Activated CD4-positive, alpha-beta T cell treated with anti-CD3 and anti-CD28 coated beads, Interleukin-10, Interleukin-2, amounts not matched to agents 100 ng/mL and 50 ng/mL, durations not matched to agents 16 hours and 8 hours (primary cell): ENCODE results near the gene AFF2.

ENCODE experiments used
- DNase-seq: peaks from one replicate; pipeline ENCODE4 v3.0.0-alpha.2; 2020

The AFF2 gene

DNA sequence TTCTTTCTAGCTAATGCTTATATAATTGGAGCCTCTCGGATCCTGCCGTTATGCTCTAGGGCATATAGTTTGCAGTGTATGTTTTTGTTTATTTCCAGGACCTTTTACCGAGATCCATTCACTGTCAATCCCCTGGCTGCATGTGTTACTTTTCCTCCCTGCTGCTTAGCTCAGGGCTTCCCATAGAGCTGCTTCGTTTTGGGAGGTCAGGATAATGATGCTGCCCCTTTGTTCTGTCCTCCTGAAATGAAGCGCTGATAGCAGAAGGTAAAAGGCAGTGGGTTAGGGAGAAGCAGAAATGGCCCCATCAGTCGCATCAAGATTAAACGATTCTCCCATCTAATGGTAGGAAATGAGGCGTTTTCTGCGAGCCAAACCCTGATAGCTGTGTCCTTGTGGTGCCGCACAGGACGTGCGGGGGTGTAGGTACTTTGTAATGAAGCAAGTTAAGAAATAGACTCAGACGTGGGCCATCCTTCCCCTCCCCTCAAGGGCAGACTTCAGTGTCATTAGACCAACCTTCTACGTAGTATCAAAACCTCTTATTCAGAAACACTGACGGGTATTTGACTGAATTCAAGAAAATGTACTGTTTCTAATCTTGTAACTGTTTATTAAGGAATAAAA, 37.3 kb downstream of the AFF2 start:
- no peak for DNase-seq

DNA sequence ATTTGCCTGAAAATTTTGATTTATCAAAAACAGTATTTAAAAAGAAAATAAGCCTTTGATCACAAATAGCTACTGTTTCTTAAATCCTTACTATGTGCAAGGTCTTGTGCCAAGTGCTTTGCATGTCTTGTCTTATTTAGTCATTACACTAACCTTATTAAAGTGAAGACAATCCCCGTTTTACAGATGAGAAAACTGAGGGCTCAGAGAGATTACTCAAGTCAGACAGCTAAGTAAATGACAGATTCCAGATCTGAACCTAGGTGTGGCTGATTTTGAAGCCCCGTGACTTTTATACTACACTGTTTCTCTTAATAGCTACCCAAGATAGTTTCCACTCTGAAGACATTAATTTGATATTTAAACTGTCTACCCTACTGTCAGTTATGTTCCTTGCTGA, 38.2 kb downstream of the AFF2 start:
- no peak for DNase-seq

DNA sequence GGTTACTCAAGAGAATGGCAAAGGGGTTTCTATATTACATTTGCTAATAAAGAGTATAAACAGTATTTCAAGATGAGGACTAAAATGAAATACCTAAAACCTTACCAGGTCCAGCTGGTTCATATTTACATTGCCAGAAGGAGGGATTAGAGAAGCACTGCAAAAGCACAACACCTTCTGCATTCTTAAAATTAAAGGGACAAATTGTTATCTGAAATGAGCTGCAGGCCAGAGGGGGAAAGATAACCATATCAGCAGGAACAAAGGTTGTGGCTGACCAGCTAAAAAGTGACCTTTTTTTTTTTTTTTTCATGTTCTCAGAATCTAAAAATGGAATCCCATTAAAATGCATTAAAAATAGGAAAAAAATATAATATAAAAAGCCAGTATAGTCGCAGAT, 39.7 kb downstream of the AFF2 start:
- DNase-seq = no peak

DNA sequence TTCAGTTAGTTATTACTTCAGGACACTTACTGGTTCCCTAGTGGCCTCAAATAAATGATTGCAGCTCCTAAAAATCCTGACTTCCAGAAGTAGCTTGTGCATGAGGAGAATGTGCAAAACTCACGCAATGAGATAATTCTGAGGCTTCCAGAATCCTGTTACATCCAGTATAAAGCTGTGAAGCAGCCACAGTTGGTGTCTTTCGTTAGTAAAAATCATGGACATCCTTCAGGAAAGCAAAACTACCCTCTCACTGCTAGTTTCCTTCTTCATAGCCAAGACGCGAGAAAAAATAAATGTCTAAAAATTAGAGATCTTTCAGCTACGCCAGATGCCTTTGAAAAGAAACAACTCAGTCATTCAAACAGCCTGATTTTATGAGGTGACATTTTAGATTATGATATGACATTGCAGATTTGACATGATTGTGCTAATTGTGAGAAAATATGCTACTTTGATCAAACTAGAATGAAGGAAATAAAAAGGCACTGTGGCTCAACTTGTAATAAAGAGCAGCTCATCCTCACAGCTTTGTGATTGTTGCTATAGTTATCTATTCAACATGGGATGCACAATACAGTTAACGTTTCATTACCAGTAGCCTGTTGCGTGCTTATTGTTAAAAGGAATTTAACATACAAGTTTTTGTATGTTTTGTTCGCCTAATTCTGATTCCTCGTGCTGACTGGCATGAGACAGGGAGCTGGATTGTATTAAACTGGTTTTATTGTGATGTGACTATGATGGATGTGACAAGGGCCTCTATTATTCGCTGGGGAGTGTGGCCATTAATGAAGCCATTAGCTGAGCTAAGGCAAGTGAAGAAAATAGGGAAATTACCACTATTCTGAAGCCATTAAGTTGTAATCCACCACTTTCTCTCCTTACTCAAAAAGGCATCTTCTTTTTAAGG, 40.5 kb downstream of the AFF2 start:
- no peak for DNase-seq

DNA sequence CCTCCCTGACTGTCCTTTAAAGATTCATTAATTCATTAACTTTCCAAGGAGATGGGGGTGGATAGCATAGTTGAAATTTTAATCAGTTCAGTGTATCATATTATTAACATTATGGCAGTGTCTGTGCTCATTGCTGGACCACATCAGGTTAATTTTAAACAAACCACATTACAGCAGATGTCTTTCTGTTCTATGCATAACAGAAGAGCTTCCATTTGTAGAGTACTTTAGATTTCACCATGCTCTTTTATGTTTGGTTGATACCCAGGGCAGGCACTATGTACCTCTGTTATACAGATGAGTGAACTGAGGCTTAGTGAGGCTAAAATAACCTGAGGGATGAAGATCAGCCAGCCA, 41.1 kb downstream of the AFF2 start:
- no peak for DNase-seq

DNA sequence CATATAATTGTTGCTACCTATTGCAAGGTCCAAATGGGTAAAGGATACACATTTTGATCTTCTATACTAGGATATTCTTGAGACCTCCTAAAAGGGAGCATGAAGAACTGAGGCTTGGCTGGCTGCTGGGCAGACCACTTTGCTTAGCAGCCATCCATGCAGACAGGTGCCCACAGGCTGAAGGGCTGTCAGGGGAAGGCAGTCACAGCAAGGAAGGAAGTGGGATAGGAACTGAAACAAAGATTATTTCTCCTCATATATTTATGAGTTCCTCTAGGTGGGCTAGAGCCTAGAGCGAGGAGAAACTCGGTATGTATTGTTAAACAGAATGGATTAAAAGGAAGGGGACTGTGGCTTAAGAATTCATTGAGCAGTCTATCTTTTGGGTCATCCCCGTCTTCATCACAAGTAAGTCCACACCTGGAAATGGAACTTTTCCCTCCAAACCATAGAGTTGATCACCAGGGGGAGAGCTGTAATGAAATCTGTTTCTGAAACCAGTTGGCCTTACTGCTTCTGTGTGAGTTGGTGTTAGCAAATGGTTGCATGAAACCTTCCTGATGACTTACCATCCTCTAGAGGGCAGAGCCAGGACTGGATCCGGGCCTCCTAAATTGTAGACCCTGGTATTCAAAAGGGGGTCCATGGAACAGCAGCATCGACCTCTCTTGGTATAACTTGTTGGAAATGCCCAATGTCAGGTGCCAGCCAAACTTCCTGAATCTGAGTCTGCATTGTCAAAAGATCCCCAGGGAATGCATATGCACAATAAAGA, 42.3 kb downstream of the AFF2 start:
- DNase-seq = no peak

DNA sequence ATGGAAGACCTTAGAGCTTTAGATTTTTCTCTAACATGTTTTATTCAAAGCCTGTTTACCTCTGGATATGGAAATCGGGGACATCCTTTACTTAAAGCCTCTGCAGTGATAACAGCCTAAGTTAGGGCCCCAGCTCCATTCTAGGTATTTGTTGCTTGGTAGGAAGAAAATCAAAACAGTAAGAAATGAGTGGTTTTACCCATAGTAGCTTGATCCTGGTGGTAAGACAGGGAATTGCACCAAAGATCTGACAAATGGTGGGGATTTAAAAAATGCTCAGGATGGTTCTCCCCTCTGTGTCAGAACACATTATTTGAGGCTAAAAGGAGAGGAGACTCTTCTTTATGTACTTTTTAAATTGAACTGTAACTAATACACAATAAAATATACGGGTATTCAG, 52.4 kb downstream of the AFF2 start:
- DNase-seq = peak; percentile 0

DNA sequence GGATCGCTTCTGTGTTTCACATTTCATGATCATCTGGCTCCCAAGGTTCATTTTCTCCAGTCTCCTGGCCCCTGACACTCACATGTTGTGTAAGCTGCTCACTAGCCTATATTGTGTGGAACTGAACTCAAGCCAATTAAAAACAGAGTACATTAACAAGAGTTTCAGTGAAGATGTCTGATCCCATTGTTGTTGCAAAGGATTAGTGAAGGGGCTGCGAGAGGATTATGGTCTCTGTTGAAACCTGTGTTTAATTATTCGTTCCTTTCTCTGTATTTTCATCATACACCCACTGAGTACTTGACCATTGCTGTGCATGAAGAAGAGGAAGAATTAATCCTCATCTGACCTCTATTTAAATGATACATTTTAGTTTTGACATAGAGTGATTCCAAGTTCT, 54.7 kb downstream of the AFF2 start:
- DNase-seq = no peak

DNA sequence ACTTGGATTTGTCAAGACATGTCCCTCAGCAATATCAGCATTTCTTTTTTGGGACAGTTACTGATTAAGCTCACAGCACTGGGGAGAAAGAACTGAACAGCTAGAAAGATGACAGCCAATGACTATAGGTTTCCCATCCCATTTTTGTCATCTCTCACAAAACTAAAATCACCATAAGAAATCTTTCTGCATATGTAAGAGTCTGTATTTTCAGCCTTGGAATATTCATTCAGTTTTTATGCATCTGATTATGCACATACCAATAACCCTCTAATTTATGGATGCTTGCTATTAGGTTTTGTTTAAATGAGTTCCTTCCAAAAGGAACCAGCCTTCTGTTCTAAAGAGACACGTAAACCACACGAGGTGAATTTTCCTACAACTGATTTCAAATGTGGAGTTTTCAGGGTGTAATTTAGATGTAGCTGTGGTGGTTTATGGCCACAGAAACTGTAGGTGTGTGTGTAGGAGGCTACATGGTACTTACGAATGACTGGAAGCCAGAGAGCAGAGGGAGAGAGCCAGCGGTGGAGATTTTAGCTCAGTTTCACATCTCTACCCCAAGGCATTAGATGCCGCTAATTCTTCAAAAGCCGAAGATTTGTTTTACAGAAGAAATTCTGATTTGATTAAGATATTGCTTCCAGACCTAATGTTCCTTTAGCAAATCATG, 55.3 kb downstream of the AFF2 start:
- DNase-seq = no peak

DNA sequence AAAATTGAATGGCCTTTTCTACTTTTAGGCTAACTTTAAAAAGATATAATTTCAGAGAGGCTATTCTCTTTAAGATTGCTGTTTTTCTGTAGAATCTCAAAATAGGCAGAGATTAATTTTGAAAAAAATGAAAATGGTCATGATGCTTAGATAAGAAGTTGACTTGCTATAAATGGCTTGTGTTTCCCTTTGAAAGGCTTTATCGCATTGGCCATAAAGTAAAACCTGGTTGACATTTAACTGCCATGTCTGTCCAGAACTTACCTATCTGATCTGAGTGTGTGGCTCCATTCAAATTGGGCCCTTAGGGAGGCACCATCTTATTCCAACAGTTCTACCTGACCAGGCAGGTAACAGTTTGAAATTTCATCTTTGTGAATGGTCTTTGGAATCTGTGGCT, 56.1 kb downstream of the AFF2 start:
- no peak for DNase-seq

DNA sequence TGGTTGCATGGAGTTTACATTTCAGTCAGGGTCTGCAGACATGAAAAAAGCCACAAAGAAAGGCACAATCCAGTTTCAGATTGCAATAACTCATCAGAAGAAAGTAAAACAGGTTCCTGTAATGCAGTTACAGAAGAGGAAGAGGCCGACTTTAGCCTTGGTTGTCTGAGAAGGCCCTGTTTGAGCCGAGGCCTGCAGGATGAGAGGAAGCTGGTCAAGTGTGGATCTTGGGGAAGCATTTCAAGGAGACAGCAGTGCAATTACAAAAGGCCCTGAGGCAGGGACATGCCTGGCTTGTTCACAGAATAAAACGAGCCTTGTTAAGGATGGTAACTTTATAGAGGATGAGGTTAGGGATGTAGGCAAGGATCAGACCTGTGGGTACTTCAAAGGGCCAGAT, 62.4 kb downstream of the AFF2 start:
- no peak for DNase-seq

DNA sequence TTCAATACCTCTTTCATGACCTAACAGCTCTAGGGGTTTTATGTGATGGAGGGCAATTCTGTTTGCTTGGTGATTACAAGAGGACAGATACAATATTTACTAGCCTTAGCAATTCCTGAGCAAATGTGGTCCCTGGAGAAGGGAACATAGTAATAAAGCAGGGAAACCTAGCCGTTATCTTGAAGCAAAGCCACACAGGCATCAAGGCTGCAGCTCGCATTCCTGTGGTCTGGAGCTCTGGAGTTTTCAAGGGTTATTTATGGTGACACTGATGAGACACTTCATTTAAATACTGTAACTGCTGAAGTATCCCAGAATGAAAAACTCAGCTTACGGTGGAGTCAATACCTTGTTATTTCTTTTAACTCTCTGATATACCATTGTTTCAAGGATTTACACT, 66.8 kb downstream of the AFF2 start:
- DNase-seq = no peak

DNA sequence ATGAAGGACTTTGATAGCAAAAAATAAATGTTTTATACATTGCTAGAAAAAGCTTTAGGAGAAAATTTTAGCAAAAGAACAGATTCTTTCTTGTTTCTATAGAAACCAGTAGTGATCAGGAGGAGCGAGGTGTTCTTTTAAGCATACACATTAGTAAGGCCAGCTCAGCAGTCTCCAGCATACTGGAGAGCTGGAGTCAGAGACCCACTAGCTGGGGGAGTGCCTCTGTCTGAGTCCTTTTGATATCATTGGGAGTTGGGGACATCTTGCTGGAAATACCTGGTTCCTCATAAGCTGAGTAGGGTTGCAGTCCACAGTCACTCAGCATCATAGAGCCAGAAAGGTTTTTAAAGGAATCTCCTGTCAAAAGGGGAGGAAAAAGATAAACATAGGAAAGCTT, 67.4 kb downstream of the AFF2 start:
- no peak for DNase-seq

DNA sequence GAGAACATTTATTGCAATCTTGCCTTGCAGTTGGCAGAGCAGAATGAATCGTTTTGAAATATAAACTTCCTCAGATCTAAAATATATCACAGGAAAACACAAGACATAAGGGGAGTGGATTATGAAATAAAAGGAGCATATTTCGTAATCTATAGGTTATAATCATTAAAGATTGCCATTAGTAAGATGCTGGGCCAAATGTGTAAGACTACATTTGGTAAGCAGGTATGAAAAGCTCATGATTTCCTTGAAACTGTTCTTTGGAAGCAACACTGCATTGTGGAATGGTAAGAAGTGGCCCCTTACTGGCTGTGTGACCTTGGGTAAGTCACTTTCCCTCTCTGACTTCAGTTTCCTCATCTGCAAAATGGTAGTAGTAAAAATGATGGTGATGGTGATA, 68.3 kb downstream of the AFF2 start:
- DNase-seq = no peak

DNA sequence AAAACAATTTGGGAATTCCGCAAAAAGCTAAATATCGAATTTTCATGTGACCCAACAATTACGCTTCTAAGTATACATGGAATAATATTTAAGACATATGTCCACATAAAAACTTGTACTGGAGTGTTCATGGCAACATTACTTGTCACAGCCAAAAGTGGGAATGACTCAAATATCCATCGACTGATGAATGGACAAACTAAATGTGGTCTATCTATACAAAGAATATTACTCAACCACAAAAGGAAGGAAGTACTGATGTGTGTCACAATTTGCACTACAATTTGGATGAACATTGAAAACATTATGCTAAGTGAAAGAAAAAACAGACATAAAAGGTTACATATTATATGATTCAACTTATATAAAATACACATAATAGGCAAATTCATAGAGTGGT, 71.9 kb downstream of the AFF2 start:
- DNase-seq = peak; percentile 1

DNA sequence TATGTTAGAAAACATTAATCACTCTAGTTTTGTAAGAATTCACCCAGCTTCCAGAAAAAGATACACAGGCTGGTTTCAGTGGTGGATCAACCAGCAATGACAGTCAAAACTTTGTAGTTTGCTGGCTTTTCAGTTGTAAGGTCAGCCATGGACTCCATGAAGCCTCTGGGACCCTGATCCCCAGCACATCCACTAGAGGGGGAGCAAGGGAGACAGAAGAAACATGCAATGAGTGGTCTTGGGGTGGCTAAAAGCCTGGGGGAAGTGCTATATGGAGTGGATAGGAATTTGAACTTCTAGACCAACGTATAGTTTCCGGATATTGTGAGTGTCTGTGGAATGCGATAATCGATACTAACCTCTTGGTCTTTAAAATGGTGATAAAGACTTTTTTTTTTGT, 72.7 kb downstream of the AFF2 start:
- DNase-seq = no peak

DNA sequence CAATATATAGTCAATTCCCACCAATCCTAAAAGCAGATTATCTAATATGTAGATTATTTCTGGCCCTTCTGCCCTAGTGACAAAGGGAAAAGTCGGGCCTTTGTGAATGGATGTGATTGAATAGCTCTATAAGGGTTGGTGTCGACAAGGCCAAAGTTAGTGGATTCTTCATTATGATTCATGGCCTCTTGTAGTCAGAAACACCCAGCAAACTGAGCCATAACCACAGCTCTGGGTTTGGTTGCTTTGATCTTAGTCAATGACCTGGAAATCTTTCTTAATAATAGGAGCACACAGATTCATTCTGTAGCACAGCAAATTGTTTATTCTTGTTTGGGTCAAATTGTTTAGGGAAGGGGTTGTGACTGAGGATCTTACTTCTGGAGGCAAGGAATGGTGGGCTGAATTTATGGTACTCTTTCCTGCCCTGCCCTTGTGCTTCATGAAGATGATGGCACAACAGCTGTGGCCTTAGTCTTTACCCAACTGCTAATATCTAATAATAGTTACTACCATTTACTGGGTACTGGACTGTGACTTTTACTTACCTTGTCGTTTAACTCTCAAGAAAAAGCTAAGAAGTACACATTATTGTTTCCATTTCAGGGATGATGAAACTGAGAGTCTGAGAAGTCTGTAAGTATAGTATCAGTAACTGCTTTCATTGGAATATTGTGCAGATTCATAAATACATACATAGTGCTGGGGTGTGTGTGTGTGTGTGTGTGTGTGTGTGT, 74.0 kb downstream of the AFF2 start:
- no peak for DNase-seq

DNA sequence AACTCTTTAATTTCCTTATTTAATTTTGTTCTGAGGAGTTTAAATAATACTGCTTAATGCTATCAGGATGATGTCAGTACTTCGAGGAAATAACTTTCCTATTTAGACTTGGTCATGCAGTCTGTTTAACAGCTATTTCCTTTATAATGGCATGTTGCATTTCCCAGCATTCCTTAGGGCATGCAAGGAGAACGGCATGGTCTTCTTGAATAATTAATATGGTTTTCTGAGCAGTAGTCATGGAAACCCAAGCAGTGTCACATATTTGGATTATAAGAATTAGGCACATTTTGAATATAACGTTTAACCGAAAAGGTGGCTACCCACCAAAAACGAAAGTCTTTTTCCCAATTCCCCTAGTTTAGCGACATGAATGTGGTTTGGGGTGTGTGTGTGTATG, 76.0 kb downstream of the AFF2 start:
- DNase-seq = no peak

DNA sequence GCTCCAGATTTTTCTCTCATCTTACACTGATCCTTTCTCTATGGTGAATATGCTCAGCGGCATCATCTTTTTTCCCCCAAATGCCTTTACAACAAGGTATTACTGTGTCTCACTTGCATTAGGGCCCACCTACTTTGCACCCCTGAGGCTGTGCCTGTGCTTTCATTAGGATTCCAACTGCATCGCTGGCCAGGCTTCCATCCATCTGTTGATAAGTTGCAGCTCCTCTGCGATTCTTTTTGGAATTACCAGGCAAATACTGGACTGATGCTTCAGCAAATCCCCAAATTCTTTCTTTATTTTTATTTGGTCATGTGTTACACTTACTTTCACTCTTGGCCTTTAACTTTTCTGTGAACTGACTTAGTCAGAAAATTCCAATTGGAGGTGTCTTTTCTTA, 77.3 kb downstream of the AFF2 start:
- DNase-seq = no peak

DNA sequence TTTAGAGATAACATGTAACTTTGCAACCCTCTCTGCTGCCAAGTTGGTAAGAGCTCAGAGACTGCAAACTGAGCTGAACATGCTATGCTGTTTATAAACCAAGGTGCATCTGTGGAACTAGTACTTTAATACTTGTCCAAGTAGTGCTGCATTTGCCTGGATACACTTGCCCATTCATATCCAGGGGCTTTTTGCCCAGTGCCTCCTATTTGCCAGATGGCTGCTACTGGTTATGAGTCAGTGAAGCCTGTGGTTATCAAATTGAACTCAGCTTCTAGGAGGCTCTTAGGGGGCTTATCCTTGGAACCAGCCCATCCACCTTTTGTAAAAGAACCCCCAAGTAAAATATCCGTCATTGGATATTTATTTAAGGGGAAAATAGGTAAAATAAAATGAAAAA, 79.6 kb downstream of the AFF2 start:
- no peak for DNase-seq

DNA sequence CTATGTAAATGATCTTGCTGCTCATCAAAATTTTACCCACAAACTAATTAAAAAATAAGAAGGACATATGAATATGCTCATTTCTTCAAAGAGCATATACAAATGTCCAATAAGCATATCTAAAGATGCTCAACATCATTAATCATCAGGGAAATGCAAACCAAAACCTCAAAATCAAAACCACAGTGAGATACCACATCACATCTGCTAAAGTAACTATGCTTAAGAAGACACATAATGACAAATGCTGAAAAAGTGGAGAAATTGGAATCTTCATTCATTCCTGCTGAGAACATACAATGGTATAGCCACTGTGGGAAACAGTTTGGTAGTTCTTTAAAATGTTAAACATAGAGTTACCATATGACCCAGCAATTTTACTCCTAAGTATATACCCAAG, 81.9 kb downstream of the AFF2 start:
- DNase-seq = no peak

DNA sequence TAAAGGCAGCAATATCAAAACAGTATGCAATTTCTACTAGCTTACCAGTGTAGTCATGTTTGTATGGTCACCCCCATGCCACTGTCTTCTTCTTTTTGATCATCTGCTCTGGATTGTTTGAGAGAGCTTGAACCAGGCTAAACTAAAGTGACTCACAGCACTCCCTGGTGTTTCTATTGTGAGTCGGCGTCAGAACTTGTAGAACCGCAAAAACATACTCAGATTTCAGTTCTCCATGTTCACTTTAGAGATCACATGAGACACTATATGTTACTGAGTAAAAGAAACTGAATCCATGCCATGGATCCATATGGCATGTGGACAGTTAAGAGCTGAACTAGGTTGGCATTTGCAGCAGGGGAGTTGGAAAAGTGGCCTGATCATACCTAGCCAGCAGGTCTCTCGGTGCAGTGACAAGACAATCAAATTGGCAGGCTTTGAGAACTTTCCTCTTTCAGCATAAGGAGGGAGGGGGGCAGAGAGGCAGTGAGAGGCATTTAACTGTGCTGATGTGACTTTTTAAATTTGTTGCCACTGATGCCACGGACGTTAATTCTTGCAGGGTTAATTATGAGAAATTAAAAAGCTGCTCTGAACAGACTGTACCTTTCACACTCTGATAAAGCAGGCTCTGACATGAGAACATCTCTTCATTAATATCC, 88.4 kb downstream of the AFF2 start:
- no peak for DNase-seq
